Activated CD4-positive, CD25-positive, alpha-beta regulatory T cell (primary cell): Measurements from ENCODE around the gene SNAPC2.
A peak's percentile ranks its signal among the peaks of the same experiment; 100 is the strongest.

Experiments
- DNase-seq, 4 experiments: peaks; one replicate each; lab custom pipeline; 2025; lab: John Stamatoyannopoulos, UW

SNAPC2 gene

GRCh38 chr19:7968008-7968795 lies 48.1 kb downstream of the SNAPC2 start:
- DNase-seq = no peak

GRCh38 chr19:7968796-7969554 lies 48.8 kb downstream of the SNAPC2 start:
- no peak for DNase-seq

GRCh38 chr19:7969555-7969939 lies 49.4 kb downstream of the SNAPC2 start:
- no peak for DNase-seq

- peak in 1 of 4 experiments; percentile 10 for DNase-seq
Measured at GRCh38 chr19:7970716-7971448, 50.7 kb downstream of the SNAPC2 start.

GRCh38 chr19:7971553-7972520 lies 51.7 kb downstream of the SNAPC2 start:
- no peak for DNase-seq
